Stimulated activated CD4-positive, alpha-beta T cell treated with anti-CD3 and anti-CD28 coated beads, Interleukin-4, amount 100 ng/mL, for 4 hours (primary cell): ENCODE results near the gene PMP22.
"Not testable (repeated sequence)": the region's sequence is repeated elsewhere in the genome, so short reads cannot be mapped to it uniquely, and the experiment has no call there.

Source experiments
- DNase-seq, 2 experiments: peaks; one replicate each; pipeline ENCODE4 v3.0.0-alpha.2; 2020

The PMP22 gene

DNA sequence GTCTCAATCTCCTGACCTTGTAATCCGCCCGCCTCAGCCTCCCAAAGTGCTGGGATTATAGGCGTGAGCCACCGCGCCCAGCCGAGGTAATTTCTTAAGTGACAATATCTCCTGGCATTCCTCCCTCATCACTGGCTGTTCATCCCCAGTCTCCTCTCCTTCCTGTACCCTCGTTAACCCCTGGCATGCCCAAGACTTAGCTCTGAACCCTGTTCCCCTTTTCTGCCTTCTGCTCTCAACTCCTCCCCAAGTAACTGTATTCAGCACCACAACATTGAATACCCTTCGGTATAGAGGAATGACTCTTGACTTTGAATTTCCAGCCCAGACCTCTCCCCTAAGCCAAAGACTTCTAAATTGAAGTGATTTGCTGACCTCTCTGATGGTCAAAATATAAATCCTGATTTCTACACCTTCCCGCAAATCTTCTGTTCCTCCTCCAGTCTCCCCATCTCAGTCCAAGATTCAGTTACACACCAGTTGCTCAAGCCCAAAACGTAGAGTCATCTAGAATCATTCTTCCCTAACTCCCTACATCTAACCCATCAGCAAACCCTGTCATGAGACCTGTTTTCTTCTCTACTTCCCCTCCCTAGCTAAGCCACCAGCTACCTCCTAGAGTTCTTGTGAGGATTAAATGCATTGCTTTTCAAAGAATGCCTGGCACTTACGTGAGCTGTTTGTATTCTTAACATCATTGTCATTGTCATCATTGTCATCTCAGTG, 14.8 kb downstream of the PMP22 start:
- DNase-seq: no peak

DNA sequence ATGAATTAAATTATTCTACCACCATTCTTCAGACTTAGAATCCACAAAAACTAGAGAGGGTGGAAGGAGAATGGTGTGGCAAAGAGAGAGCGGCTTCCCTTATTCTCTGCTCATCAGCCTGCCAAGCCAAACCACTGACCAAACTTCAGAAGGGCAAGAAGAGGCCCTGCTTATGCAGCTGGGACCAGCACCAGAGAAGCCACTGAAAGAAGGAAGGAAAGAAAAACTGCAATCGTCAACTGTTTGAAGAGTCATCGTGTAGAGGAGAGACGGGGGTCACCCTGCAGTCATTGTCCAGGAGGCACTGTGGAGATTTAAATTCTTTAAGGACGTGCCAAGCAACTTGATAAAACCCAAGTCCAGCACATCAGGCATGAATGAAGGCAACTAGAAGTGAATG, 15.6 kb downstream of the PMP22 start:
- DNase-seq: no peak

DNA sequence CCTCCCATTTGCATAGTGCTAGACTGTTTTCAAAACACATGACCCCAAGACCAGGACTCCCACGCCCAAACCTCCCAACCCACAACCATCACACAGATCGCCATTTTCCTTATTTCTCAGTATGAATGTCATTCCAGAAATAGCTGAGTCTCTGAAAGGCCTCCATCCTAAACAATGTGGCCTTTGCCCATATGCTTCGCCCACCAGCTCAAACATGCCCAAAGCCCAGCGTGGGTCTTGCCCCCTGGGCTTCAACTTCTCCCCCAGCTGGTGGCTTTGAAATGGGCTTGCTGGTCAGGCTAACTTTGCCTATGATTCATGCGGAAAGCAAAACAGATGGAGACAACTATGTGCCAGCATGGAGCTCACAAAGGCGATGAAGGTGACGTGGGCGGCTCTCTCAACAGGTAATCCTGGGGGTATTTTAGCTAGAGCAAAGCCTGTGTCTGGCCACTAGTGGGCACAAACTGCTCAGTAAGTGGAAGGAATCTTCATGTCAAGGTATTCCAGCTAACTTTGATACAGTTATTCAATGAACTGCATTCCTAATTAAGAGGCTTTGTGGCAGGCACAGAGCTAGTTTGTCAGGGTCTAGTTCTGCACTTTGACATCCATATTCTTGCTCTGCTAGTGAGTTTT, 17.1 kb downstream of the PMP22 start:
- DNase-seq: no peak

DNA sequence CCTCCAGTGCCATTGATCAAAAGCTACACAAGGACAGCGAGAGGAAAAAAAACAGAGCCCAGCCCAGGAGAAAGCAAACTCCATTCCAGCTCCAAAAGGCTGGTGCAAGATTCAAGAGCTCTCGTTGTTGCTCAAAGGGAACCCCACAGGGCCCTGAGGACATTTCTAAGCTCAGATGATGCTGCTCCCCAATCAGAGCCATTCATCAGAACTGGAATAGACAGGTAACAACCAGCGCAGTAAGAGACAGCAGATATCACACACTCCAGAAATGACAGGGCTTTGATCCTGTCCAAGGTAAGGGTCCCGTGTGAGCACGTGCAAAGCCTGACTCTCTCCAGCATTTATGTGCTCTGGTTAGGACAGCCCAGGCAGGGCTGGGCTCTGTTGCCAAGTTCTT, 20.1 kb downstream of the PMP22 start:
- DNase-seq: no peak

DNA sequence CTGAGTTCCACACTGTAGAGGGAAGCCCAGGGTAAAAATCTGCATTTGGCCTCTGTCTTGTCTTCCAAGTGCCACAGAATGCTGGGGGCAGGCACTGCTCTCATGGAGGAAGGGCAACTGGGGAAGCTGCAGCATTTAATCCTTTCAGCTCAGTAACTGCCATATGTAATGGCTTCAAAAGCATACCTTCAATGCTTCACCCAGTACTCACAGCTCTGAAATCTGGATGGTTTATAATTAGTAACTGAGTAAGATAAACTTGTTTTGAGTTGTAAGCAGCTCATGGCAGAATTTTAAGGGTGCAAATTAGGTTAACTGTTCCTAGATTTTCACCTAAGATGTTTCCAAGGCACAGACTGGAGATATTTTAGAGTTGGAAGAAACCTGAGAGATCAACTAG, 24.5 kb downstream of the PMP22 start:
- no peak for DNase-seq

DNA sequence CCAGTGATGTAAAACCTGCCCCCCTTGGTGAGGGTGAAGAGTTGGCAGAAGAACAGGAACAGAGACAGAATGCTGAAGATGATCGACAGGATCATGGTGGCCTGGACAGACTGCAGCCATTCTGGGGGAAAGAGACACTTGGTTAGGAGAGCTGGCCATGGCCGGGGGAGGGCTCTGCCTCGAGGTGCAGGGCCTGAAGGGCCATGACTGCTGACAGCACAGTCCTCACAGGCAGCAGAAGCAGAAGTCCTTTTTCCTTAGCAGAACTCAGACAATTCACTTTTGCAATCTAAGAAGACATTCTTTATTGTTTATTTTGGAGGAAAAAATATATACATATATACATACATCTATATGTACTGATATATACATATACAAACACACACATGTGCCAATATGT, 25.6 kb downstream of the PMP22 start:
- DNase-seq: no peak

DNA sequence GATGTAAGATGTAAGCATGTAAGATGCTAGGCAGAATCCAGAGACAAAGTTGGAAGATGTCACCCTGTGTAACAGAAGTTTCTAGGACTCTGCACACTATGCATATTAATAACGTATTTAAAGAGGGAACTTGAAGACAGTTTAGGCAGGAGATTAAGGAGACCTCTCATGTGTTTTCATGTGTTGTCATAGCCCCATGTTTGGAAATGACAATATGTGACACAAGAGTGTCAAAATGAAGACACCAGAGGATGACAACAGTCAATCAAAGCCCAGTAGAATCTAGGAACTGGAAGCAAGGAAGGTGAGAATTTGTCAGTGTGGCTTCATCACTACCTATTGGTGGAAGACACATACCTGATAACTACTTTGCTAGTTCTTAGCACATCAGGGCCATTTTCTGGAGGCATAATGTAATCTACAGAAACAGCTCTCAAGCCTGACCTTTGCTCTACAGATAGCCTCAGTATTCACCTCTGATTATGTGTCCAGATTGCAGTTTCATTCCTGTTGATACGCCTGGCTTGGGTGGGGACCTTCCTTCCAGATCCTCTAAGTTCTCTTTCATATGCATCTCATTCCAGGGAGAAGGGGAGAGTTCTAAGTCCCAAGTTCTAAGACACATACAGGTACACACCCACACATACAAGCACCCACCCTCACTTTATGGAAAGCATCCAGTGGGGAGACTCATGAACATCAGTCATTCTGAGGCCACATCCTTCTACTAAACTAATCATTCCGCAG, 26.3 kb downstream of the PMP22 start:
- no peak for DNase-seq

DNA sequence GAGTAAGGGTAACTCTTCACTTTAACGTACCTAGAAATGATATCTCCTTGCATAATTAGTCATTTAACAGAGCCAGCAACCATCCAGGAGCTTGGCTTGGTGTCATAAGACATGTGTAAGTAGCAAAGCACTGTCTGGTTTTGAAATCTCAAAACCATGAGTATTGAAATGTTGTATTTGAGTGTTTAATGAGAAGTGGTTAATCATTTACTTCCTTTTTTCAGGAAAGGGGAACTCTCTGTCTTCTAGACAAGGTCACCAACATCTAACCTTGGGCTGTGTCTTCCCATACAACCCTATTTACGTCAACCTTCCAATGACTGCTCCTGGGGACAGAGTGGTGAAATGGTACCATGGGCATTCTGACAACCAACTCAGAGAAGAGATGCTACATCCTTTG, 27.1 kb downstream of the PMP22 start:
- DNase-seq: no peak

DNA sequence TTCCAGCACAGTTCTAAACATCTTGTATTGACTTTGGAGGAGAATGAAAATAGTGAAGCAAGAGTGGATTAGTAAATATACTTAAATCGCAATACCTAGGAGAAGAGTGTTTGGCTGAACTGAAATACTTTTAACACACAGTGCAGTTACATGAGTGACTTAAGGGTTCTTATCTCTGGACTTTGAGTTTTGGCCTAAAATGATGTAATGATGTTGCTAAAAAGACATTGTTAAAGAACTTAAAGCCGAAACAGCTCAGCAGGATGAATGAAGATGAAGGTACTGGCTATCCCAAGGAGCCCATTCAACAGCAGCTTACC, 28.1 kb downstream of the PMP22 start:
- DNase-seq: no peak

DNA sequence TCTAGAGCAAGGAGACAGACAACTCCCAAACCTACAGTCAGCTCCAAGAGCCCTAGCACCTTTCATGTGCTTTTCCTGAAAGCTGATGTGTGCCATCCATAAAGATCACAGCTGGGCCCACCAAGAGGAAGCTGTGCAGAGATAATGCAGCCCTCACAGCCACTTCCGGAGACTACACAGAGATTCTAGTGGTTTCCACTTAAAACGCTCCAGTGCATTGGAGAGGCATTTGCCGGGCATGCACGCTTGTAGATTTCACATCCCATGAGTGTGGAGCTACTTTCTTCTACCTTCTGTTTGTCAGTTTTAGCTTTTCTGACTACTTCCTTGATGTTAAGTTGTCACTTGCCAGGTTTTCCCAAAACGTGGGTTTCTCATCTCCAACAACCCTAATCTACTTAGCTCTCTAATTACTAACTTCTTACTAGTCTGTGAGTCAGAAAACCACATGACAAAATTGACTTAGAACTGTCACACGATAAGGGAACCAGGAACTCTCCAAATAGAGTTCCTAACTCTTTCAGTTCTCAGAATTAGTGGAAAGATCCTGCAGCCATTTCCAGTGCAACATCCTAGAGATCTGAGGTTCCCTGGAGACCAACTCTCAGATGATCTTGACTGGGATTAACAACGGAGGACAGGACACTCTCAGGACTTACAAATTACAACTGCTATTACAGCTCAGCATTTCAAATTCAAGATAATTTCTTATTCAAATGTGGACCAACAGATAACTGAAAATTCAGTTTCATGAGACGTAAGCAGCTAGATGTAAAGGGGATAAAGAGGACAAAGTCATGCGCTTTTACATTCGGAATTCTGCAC, 28.6 kb downstream of the PMP22 start:
- no peak for DNase-seq

DNA sequence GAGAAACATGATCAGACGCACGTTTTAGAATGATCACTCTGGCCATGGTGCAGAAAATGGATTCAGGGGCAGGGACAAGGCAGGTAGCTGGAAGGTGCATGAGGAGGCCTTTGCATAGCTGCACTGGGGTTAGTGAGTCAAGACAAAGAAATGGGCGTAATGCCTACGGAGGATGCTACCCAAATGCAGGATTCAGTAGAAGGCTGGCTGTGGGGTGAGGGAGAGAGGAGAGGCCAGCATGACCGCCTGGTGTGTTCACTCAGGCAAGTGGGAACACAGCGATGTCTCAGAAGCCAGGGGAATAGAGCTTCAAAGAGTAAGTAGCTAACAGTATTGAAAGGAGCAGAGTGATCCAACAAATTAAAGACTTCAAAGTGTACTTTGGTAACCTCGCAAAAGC, 31.2 kb downstream of the PMP22 start:
- DNase-seq: no peak

DNA sequence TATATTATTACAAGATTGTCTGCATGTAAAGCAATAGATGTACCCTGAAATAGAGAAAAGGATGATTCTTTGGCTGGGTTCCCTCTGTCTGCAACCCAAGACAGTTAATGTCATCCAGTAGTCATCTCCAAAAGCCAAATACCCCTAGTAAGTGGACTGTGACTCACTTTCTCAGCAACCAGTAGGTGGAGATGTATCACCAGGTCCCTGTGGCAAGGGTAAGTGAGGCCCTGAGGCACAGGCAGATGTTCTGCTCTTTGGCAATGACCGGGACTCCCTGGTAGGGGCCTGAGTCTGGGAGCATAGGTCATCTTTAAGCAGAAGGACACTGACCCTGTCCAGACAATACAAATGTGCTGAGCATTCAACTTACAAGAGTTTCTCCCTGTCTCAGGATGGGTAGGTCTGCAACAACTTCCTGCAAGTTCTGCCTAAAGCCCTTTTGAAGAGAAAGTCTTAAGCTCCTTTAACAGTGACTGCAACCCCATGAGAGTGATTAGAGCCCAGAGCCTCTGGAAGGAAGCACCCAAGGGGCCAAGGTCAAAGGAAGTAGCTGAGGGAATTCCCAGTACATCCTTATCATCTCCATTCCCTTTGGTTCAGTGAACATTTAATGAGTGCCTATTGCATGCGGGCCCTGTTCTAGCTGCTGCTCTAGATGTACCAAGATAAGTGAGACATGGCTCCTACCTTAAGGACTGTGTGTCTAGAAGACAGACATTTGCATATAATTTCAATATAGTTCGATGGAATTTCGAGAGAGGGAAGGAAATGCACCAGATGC, 31.9 kb downstream of the PMP22 start:
- DNase-seq: no peak

DNA sequence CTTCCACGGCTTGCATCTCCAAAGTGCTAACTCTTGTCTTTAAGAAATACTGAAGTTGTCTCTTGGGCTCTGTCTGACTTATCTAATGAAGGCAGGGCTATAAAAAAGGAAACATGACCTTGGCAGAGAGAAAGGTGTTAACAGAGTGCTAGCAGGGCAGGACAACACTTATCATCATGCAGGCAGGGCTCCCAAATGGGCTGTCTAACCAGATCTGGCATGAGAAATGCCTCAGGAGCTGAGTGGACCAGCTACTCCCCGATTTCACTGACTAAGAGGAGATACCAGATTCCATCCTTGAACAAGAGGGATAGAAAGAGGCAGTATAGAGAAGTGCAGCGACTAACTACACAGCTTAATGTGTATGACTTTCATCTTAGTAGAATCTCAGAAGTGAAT, 32.6 kb downstream of the PMP22 start:
- DNase-seq: no peak

DNA sequence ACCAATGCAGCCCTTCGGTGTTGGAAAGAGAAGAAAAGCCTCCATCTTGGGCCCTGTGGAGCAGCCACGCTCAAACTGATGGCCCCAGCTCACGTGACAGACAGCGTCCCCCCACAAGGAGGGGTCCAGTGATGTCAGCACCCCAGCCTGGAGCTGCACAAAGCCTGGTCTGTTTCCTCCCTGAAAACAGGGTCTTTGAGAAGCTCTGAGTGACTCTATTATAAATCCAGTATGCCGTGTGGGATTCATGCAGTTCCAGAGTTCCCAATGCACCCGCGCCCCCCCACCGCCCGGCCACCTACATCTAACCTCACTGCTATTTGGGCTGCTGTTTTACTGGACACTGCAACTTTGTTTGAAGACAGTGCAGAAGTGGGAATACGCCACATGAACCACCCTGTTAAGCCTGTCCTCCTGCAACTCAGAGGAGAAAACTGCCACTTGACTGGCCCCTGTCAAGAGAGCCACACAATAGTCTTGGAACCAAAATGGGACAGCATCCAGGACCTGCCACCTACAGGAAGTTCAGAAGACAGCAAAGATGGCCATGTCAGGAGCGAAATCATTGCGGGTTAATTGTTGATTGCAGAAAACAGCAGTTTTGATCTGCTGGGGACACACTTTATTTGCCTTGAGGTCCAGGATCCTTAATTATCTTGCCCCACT, 33.1 kb downstream of the PMP22 start:
- DNase-seq: no peak

DNA sequence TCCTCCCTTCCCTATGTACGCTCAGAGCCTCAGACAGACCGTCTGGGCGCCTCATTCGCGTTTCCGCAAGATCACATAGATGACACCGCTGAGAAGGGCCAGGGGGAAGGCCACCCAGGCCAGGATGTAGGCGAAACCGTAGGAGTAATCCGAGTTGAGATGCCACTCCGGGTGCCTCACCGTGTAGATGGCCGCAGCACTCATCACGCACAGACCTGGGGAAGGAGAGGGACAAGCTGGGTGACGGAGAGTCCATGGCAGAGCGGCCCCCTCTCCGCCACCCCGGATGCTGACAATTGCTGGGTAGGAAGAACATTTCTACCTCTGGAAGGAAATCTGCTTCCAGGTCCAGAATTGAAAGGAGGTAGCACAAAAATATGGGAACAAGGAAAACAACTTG, 34.3 kb downstream of the PMP22 start:
- DNase-seq: no peak

DNA sequence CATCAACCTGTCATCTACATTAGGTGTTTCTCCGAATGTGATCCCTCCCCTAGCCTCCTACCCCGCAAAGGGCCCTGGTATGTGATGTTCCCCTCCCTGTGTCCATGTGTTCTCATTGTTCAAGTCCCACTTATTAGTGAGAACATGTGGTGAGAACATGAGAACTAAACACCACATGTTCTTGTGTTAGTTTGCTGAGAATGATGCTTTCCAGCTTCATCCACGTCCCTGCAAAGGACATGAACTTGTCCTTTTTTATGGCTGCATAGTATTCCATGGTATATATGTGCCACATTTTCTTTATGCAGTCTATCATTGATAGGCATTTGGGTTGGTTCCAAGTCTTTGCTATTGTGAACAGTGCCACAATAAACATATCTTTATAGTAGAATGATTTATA, 43.3 kb downstream of the PMP22 start:
- DNase-seq: not testable (repeated sequence)

DNA sequence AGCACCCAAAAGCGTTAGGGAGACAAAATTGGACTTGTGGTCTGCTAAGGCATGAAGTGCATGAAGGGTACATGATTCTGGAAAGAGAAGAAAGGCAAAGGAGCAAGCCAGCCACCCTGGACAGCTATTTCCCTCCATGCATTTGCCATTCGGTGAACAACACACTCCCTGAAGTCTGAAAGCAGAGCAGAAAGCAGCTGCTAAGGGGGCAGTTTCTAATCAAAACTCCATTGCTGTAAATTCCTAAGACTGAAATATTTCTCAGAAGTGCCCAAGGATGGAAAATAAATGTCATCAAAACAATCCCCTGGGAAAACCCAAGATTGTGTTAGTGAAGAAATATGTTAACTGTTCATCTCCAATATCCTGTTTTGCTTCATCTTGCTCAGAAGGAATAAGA, 44.3 kb downstream of the PMP22 start:
- DNase-seq: no peak

DNA sequence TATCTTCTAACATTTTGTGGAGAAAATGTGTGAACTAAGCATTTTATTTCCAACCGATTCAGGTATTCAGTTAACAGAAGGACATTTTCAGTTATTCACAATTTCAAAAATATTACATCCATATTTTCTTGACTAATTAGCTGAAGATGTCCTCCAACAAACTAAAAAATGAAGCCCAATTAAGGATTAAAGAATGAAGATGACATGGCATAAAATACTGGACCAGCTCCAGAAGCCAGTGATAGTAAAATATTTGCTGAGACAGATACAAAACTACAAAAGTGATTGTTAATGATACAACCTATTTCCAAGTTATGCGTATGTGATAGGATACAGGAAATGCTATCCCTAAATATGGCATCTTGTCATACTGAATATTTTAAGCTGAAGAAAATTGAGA, 48.6 kb downstream of the PMP22 start:
- DNase-seq: no peak

DNA sequence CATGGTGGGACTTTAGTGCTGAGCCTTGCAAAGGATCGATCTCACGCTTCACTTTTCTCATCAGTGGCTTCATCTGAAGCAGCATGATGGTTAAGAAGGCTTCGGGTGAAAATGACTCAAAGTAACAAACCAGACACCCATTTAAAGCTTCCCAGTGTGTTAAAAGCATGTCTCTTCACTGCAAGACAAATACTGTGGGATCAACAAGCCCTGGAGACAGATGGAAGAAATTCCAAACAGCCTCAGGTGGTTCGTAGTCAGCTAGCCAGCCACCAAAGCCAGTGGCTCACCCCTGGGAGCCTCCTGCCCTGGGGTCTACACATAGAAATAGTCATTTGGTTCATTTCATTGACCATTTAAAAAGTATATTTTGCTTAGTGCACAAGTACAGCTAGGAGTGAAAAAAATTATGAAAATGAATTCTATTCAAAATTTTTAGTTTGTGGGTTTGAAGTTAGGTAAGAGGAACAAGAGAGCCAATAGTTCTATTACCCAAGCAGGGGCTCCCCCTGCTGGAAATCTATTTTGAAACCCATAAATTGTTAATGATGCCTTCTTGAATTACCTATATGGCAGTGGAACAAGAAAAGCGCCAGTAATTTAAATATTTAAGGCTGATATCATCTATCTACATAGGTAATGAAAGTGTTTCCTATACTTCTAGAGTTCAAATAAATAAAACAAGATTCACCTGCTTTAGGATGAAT, 51.6 kb downstream of the PMP22 start:
- DNase-seq: no peak

DNA sequence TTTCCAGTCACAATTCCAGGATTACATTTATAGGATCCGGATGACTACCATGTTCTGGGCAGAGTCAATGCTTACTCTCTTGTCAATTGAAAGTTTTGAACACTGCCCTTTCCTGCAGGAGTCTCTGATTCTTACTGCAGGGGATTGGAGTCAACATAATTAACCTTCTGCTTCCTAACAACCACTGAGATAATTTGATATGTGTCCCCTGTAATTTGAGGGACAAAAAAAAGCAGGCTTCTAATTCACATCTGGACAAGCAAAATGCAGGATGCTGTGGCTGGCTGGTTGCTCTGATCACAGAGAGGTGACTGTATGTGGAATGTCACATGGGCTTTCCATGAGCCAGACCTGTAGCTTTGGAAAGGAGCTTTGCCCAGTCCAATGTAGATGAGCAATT, 54.9 kb downstream of the PMP22 start:
- DNase-seq: no peak

DNA sequence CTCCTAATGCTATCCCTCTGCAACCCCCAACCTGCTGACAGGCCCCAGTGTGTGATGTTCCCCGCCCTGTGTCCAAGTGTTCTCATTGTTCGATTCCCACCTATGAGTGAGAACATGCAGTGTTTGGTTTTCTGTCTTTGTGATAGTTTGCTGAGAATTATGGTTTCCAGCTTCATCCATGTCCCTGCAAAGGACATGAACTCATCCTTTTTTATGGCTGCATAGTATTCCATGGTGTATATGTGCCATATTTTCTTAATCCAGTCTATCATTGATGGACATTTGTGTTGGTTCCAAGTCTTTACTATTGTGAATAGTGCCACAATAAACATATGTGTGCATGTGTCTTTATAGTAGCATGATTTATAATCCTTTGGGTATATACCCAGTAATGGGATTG, 62.1 kb downstream of the PMP22 start:
- not testable (repeated sequence) for DNase-seq
